Measurements from ENCODE around the gene PPM1F. TPM values are rescaled to one million over a fixed set of nuclear protein-coding genes. Genes with fewer than 3 reads are reported as not detected.

Gene PPM1F
- total RNA-seq, 1 experiment from 2014 or later: 19.0 TPM

- no peak for DNase-seq
- peaks cover 94% of the 10 kb centered on the region for H3K27me3 Mint-ChIP-seq (ENCODE audit: unreplicated experiment)
- TF ChIP-seq CTCF (IDR thresholded peaks at IDR 0.05; ENCODE audit: unreplicated experiment): no peak
- H3K27ac Mint-ChIP-seq (ENCODE audit: unreplicated experiment): no peak overlapping the region
- H3K4me3 Mint-ChIP-seq (ENCODE audit: low read depth, unreplicated experiment): no peak overlapping the region
- H3K4me1 Mint-ChIP-seq (ENCODE audit: low read depth, unreplicated experiment): no peaks in the 10 kb centered on the region
- H3K9me3 Mint-ChIP-seq (ENCODE audit: low read depth, unreplicated experiment): no peaks in the 10 kb centered on the region
- CTCF ChIA-PET: no interaction called here
- BruUV-seq (replicated peaks): no TSS peak
- H3K36me3 Mint-ChIP-seq (ENCODE audit: insufficient read depth, unreplicated experiment): no peaks in the 10 kb centered on the region
- intact Hi-C loops (cut with micrococcal nuclease; ENCODE audit: unreplicated experiment): no loop called here
These were observed 39.1 kb upstream of the PPM1F start for GRCh38 chr22:21991774-21992173.

- DNase-seq: no peak
- Mint-ChIP-seq H3K4me1 (ENCODE audit: low read depth, unreplicated experiment) (no peaks in the 10 kb centered on the region), H3K27ac (ENCODE audit: unreplicated experiment) (no peak overlapping the region), H3K27me3 (ENCODE audit: unreplicated experiment) (peaks cover 88% of the 10 kb centered on the region), H3K36me3 (ENCODE audit: insufficient read depth, unreplicated experiment) (no peaks in the 10 kb centered on the region), H3K4me3 (ENCODE audit: low read depth, unreplicated experiment) (no peak overlapping the region), H3K9me3 (ENCODE audit: low read depth, unreplicated experiment) (no peaks in the 10 kb centered on the region)
- no peak for TF ChIP-seq CTCF (IDR thresholded peaks at IDR 0.05; ENCODE audit: unreplicated experiment)
- CTCF ChIA-PET: no interaction called here
- BruUV-seq (replicated peaks): no TSS peak
- intact Hi-C loops (cut with micrococcal nuclease; ENCODE audit: unreplicated experiment): no loop called here
These were observed 38.6 kb upstream of the PPM1F start for GRCh38 chr22:21991304-21991596.

- no peak for TF ChIP-seq CTCF (IDR thresholded peaks at IDR 0.05; ENCODE audit: unreplicated experiment)
- Mint-ChIP-seq H3K4me3 (ENCODE audit: low read depth, unreplicated experiment) (no peak overlapping the region), H3K27me3 (ENCODE audit: unreplicated experiment) (peaks cover 83% of the 10 kb centered on the region), H3K36me3 (ENCODE audit: insufficient read depth, unreplicated experiment) (no peaks in the 10 kb centered on the region), H3K27ac (ENCODE audit: unreplicated experiment) (no peak overlapping the region), H3K4me1 (ENCODE audit: low read depth, unreplicated experiment) (no peaks in the 10 kb centered on the region), H3K9me3 (ENCODE audit: low read depth, unreplicated experiment) (no peaks in the 10 kb centered on the region)
- CTCF ChIA-PET: no interaction called here
- no TSS peak for BruUV-seq (replicated peaks)
- no peak for DNase-seq
- intact Hi-C loops (cut with micrococcal nuclease; ENCODE audit: unreplicated experiment): no loop called here
These were observed 38.0 kb upstream of the PPM1F start for GRCh38 chr22:21990445-21991303.

- no TSS peak for BruUV-seq (replicated peaks)
These were observed 36.4 kb upstream of the PPM1F start for GRCh38 chr22:21989049-21989448.

More at GRCh38 chr22:21989049-21989448, 36.4 kb upstream of the PPM1F start:
- H3K36me3 Mint-ChIP-seq (ENCODE audit: insufficient read depth, unreplicated experiment): no peaks in the 10 kb centered on the region
- H3K27me3 Mint-ChIP-seq (ENCODE audit: unreplicated experiment): peaks cover 66% of the 10 kb centered on the region
- no peaks in the 10 kb centered on the region for H3K9me3 Mint-ChIP-seq (ENCODE audit: low read depth, unreplicated experiment)
- no peak for TF ChIP-seq CTCF (IDR thresholded peaks at IDR 0.05; ENCODE audit: unreplicated experiment)
- CTCF ChIA-PET: no interaction called here
- no peak overlapping the region for H3K4me3 Mint-ChIP-seq (ENCODE audit: low read depth, unreplicated experiment)
- no peaks in the 10 kb centered on the region for H3K4me1 Mint-ChIP-seq (ENCODE audit: low read depth, unreplicated experiment)
- intact Hi-C loops (cut with micrococcal nuclease; ENCODE audit: unreplicated experiment): no loop called here
- H3K27ac Mint-ChIP-seq (ENCODE audit: unreplicated experiment): no peak overlapping the region
- no peak for DNase-seq

Measured in Calu3 (cell line).